SIG-M5 treated with dmso at 0.1 percent for 504 hours (cell line): Measurements from ENCODE around the gene SERPINB4.
"Not testable (repeated sequence)": the region's sequence is repeated elsewhere in the genome, so short reads cannot be mapped to it uniquely, and the experiment has no call there.

Source experiments
- DNase-seq: peaks from one replicate; lab custom pipeline; 2025; ENCODE audit not compliant: unreplicated experiment; lab: John Stamatoyannopoulos, UW

Gene SERPINB4

DNA sequence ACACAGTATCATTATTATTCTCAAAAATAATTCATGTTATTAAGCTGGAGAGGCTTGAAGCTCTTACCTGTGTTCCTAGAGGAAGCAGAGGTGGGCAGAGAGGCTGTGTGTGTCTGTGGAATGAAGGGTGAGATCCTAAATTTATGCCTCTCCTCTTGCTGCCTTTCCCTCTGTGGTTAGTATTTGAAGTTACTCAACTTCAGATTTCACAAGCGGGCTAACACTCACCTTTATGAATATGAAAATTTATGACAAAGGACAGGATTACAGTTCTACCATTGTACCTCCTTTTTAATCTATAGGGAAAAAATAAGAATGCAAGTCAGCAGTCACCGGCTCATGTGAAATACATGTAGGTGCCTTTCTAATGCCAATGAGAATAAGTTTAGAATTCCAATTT lies at the start of gene SERPINB4:
TSS of gene SERPINB4 (minus strand) at position 115 of the 400 bp plus-strand sequence. CDS start 679 bp downstream, outside the sequence.
- not testable (repeated sequence) for DNase-seq

GRCh38 chr18:63689064-63689463 lies 45.0 kb upstream of the SERPINB4 start:
- DNase-seq, result no peak

DNA sequence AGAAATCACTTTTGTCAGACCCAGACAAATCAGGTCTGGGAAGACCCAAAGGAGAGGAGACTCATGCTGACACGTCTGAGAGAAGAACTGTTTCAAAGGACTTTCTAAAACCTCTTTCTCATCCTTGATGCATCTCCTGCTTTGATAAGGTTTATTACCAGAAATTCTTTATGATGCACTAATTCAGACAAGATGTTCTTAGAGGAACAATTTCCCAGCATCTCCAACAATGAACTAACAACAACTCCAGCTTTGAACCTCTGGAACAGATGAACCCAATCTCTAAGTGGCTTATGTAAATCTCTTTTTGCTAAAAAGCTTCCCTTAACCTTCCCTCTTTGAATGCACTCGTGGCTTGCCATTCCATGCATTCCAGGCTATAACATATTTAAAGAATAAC lies 42.8 kb upstream of the SERPINB4 start:
- no peak for DNase-seq

DNA sequence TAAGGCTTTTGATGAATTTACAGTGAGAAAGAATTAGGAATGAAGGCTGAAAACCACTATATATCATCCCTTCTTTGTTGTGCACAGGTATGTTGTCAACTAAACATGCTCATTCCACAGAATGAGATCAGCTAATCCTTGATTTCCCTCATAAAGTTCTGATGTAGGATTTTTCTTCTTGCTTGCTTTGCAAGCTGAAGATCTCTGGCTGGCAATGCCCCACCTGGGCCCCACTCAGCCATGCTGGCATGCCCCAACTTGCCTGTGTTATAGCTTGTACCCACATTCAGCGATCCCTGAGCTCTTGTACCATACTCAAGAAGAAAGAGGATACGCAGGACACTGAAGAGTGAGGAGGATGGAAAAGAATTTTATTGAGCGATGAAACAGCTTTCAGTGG lies 40.7 kb upstream of the SERPINB4 start:
- no peak for DNase-seq

- no peak for DNase-seq
Measured at GRCh38 chr18:63683890-63684289, 39.8 kb upstream of the SERPINB4 start.

GRCh38 chr18:63683152-63683551 lies 39.1 kb upstream of the SERPINB4 start:
- no peak for DNase-seq

- DNase-seq, result no peak
Measured at GRCh38 chr18:63681449-63682340, 37.6 kb upstream of the SERPINB4 start.

GRCh38 chr18:63679820-63680606 lies 36.0 kb upstream of the SERPINB4 start:
- no peak for DNase-seq

GRCh38 chr18:63677500-63678225 lies 33.6 kb upstream of the SERPINB4 start:
- peak; percentile 33 for DNase-seq

DNA sequence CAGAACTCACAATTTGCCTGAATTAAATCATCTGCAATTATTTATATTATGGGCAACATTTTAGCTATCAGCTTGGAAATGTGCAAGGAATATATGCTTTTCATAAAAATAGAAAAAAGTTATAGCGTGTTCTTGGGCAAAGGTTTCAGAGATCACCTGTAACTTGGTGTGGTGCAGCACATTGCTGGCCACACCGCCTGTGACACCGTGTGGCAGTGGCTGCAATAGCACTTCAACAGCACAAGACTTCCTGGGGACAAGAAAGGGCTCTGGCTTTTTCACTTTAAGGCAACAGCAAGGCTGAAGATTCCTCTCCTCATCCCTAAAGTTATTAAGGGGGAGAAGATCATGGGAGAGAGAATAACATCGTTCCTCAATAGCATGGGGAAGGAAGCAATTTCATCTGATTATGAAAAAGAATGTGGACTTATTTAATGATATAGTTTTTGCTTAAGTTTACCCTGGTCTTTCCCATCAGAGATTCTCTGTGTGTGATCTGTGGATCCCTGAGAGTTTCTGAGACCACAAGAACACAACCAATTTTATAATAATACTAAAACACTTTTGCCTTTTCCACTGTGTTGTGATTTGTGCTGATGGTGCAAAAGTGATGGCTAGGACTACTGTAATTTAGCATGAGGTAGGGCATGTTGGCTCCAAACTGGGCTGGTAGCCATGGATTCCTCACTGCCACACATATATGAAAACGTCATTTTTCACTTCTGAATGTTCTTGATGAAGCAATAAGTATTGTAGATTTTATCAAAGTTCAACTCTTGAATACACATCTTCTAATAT lies 32.7 kb upstream of the SERPINB4 start:
- DNase-seq, result peak; percentile 24

GRCh38 chr18:63664571-63664970 lies 20.5 kb upstream of the SERPINB4 start:
- DNase-seq, result no peak

- not testable (repeated sequence) for DNase-seq
Measured at GRCh38 chr18:63661750-63662149, 17.7 kb upstream of the SERPINB4 start, which contains the start of gene SERPINB3. Gene SERPINB3, minus strand, starts transcription at chr18:63661893. Its CDS starts 677 bp downstream, at chr18:63661216.

GRCh38 chr18:63658920-63659319 lies 14.9 kb upstream of the SERPINB4 start:
- not testable (repeated sequence) for DNase-seq

DNA sequence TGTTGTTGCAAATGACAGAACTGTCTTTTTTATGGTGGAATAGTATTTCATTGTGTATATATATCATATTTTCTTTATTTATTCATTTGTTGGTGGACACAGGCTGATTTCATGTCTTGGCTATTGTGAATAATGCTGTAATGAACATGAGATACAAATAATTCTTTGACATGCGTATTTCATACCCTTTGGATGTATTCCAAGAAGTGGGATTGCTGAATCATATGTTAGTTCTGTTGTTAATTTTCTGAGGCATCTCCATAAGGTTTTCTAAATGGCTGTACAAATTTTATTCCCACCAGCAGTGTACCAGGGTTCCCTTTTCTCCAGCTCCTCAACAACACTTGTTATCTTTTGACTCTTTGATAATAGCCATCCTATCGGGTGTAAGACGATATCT lies 6.2 kb upstream of the SERPINB4 start:
- DNase-seq, result not testable (repeated sequence)

DNA sequence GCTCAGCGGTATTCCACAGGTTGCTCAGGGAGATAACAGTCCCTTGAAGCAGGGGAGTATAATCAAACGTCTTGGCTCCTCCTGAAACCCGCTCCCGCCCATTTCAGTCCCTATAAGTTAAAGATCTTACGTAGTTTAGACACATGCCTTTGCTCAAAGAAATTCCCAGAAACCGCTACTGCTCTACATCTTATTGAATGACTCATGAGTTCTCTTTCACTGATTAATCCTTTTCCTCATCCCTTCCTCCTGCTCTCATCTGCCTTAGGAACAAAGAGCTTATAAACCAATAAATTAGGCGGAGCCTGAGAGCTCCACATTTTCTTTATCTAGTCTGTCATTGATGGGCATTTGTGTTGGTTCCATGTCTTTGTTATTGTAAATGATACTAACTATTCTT lies 4.2 kb upstream of the SERPINB4 start:
- DNase-seq, result no peak

- DNase-seq, result no peak
Measured at GRCh38 chr18:63646936-63647335, 2.9 kb upstream of the SERPINB4 start.

DNA sequence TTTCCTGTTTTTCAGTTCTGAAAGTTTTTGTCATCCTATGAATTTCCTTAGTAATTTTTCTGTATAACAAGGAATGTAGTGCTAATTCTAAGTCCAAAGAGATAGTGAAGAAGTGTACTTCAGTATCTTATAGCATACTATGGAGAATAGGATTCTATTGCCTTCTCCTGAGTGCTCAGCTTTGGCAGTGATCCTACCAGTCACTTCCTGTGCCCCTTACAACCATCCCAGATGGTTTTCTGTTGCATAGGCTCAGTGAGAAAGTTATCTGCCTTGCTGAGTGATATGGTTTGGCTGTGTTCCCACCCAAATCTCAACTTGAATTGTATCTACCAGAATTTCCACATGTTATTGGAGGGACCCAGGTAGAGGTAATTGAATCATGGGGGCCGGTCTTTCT lies 638 bp upstream of the SERPINB4 start:
- not testable (repeated sequence) for DNase-seq

DNA sequence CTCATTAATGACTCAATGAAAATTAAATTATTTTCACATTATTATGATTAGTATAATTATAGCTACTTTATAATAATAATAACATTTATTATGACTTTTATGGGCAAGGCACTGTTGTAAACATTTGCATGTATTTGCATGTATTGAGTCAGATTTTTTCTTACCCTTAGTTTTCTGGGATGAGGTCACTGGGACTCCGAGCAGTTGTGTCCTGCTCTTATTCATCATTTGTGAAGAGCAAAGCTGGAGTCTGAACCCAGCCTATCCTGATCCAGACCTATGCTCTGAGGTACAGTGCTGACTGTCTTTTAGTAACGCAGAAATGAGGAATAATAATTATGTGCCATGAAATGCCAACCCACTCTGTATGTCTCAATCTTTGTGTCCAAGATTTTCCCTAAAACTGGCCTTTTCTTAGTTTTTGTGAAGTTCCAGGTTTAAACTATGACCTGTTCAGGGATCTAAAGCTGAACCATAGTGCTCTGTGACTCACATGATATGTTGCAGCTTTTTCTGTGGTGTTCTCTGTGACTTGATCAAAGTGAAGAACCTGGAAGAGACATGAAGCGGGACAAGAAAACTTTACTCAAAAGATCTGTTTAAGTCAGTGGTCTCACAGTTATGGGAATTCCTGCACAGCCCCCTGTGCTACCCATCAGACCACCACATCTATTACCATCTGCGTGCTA lies 1.2 kb downstream of the SERPINB4 start:
- not testable (repeated sequence) for DNase-seq

DNA sequence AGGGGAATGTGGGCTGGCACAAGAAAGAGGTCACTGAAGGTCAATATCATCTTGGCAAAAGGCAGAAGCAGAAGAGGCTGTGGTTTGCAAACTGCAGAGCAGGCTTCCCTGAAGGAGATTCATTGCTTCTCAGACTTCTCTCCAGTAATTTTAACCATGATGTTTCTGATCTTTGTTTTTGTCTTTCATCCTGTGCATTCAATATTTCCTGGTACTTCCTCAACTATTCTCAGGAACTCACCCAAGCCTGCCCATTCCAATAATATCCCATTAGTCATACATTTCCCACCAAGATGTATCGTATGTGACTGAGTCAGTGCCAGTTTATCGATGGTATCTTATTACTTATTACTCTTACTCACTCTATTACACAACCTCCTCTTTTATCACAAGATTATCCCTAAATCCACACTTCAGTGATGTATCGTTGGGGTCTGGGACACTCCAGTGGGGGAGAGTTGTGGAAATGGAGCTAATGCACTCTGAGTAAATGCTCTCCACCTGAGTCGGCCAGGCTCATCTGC lies 2.8 kb downstream of the SERPINB4 start:
- not testable (repeated sequence) for DNase-seq
